OCI-LY7 (cell line): Measurements from ENCODE around the gene TUBGCP2. TPM values are rescaled to one million over a fixed set of nuclear protein-coding genes. Genes with fewer than 3 reads are reported as not detected.

Experiments
- BruUV-seq: library from RNA; stranded (reverse); fragments of 400-500 nt; replicated peaks from 2 replicates; lab custom pipeline; 2021; lab: Mats Ljungman, UMichigan
- CTCF ChIA-PET: fragments of 300-600 bp; sonication (Branson Sonifier 250); formaldehyde crosslinking; loops from one replicate; lab custom pipeline; 2022; ENCODE audit warnings: antibody characterized with exemption; ENCODE audit not compliant: unreplicated experiment; lab: Charles Lee
- POLR2A ChIA-PET: fragments of 300-600 bp; sonication (Branson Sonifier 250); formaldehyde crosslinking; loops from one replicate; lab custom pipeline; 2022; ENCODE audit warnings: antibody characterized with exemption; lab: Charles Lee
- DNase-seq: peaks from one replicate; pipeline ENCODE4 v3.0.0-alpha.2; 2015; ENCODE audit warnings: low spot score
- H2AFZ ChIP-seq: fragments of 200-600 bp; sonication (generic), shearing (Covaris generic); 2 replicates; pipeline ENCODE4 v1.6.1; 2014; ENCODE audit warnings: mild to moderate bottlenecking, antibody characterized with exemption, low read length, moderate library complexity
- H3K27ac ChIP-seq: fragments of 200-600 bp; sonication (generic); 2 replicates; pipeline ENCODE4 v1.5.1; 2014; ENCODE audit warnings: mixed run types, low read depth, mild to moderate bottlenecking, moderate library complexity, low read length, inconsistent platforms; ENCODE audit not compliant: poor library complexity, severe bottlenecking
- H3K36me3 ChIP-seq: fragments of 200-600 bp; sonication (generic); 2 replicates; pipeline ENCODE4 v1.6.1; 2014; ENCODE audit warnings: mild to moderate bottlenecking, antibody characterized with exemption, low read length, moderate library complexity, mixed read lengths; ENCODE audit not compliant: insufficient read depth
- H3K4me1 ChIP-seq: fragments of 200-600 bp; sonication (generic); 2 replicates; pipeline ENCODE4 v1.5.1; 2014; ENCODE audit warnings: mild to moderate bottlenecking, low read length; ENCODE audit not compliant: insufficient read depth, poor library complexity, severe bottlenecking
- H3K4me2 ChIP-seq: fragments of 200-600 bp; sonication (generic); 2 replicates; pipeline ENCODE4 v1.6.1; 2014; ENCODE audit warnings: mild to moderate bottlenecking, low read length
- H3K4me3 ChIP-seq: fragments of 200-600 bp; sonication (generic); 2 replicates; pipeline ENCODE4 v1.5.1; 2014; ENCODE audit warnings: mild to moderate bottlenecking, low read depth, low read length; ENCODE audit not compliant: poor library complexity, severe bottlenecking
- H3K79me2 ChIP-seq: fragments of 200-600 bp; sonication (generic); 2 replicates; pipeline ENCODE4 v1.6.1; 2016; ENCODE audit warnings: low read depth, mild to moderate bottlenecking, low read length, moderate library complexity, mixed read lengths; ENCODE audit not compliant: insufficient read depth
- H3K9me2 ChIP-seq: fragments of 200-600 bp; sonication (generic); 2 replicates; pipeline ENCODE4 v1.6.1; 2016; ENCODE audit warnings: mild to moderate bottlenecking, low read length, mixed read lengths; ENCODE audit not compliant: insufficient read depth
- H3K9me3 ChIP-seq: fragments of 200-600 bp; sonication (generic); 2 replicates; pipeline ENCODE4 v1.6.1; 2014; ENCODE audit warnings: mild to moderate bottlenecking, mixed run types, low read length, mixed read lengths
- H4K20me1 ChIP-seq: fragments of 200-600 bp; sonication (generic); 2 replicates; pipeline ENCODE4 v1.6.1; 2014; ENCODE audit warnings: mild to moderate bottlenecking, antibody characterized with exemption, low read length, moderate library complexity, mixed read lengths; ENCODE audit not compliant: insufficient read depth
- EZH2phosphoT487 ChIP-seq: fragments of 200-600 bp; sonication (generic); IDR thresholded peaks from 2 replicates; pipeline ENCODE4 v1.6.1; 2018; ENCODE audit warnings: low read depth, borderline replicate concordance, mild to moderate bottlenecking, mixed run types, antibody characterized with exemption, low read length, moderate library complexity, mixed read lengths
- intact Hi-C: fragments of 100-400 bp; cut with micrococcal nuclease; formaldehyde crosslinking; loops from one replicate; pipeline ENCODE4 v1.10.0; 2022; ENCODE audit not compliant: unreplicated experiment
- total RNA-seq, 2 experiments: library from RNA; depleted of rRNA in 1 of 2; stranded (reverse); fragments of >200 nt in 1 of 2; shearing (Covaris generic) in 1 of 2; gene quantifications; 2 replicates each; pipeline ENCODE4 v1.2.3, GENCODE V29; 2014 to 2022
- TF ChIP-seq, protein P1 (sequence below): fragments of 200-600 bp; sonication (generic); conservative IDR thresholded peaks from 2 replicates; pipeline ENCODE4 v1.5.1; 2014; ENCODE audit warnings: mild to moderate bottlenecking, antibody characterized with exemption, low read length, moderate library complexity, mixed read lengths

TUBGCP2 gene
- total RNA-seq, 2 experiments from 2014 or later: 40.5 to 56.1 TPM

DNA sequence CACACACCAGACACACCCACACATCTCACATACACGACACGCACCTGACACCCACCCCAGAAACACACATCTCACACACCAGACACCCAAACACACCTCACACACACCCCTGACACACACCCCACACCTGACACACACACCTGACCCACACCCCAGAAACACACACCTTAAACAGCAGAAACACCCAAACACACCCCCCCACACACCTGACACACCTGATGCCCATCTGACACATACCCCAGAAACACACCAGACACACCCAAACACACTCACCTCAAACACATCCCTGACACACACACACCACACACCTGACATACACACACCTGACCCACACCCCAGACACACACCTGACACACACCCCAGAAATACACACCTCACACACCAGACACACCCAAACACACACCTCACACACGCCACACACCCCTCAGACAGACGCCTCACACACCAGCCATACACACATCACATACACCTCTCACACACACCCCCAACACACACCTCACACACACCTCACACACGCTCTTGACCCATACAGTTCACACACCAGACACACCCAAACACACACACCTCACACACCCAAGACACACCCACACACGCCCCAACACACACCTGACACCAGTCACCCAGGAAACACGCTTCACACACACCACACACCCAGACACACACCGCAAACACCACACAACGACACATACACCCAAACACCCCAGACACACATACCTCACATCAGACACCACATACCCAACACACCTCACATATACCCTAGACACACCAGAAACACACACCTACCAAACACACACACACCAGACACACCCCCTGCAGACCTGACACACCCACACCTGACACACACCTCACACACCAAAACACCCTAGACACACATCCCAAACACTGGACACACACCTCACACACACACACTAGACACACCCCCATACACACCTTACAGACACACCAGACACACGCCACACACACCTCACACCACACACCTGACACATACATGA, 29.7 kb upstream of the TUBGCP2 start:
- H3K27ac ChIP-seq: no peak overlapping the region
- no peaks in the 10 kb centered on the region for H3K79me2 ChIP-seq
- intact Hi-C loops: no loop called here

DNA sequence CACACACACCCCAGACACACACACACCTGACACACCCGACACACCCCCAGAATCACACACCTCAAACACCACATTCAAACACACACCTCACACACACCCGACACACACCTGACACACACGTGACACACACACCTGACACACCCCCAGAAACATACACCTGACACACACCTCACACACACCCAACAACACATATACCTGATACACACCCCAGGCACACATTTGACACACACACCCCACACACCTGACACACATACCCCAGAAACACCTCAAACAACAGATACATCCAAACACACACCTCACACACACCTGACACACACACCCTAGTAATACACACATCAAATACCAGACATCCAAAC, 28.7 kb upstream of the TUBGCP2 start:
- no peaks in the 10 kb centered on the region for H3K9me2 ChIP-seq
- intact Hi-C loops: no loop called here
- no peak overlapping the region for H3K4me3 ChIP-seq
- no peaks in the 10 kb centered on the region for H3K36me3 ChIP-seq
- no peak overlapping the region for H3K4me2 ChIP-seq
- DNase-seq: no peak
- POLR2A ChIA-PET: no interaction called here
- no peak overlapping the region for H2AFZ ChIP-seq
- no peaks in the 10 kb centered on the region for H3K4me1 ChIP-seq
- TF ChIP-seq, protein P1, sequence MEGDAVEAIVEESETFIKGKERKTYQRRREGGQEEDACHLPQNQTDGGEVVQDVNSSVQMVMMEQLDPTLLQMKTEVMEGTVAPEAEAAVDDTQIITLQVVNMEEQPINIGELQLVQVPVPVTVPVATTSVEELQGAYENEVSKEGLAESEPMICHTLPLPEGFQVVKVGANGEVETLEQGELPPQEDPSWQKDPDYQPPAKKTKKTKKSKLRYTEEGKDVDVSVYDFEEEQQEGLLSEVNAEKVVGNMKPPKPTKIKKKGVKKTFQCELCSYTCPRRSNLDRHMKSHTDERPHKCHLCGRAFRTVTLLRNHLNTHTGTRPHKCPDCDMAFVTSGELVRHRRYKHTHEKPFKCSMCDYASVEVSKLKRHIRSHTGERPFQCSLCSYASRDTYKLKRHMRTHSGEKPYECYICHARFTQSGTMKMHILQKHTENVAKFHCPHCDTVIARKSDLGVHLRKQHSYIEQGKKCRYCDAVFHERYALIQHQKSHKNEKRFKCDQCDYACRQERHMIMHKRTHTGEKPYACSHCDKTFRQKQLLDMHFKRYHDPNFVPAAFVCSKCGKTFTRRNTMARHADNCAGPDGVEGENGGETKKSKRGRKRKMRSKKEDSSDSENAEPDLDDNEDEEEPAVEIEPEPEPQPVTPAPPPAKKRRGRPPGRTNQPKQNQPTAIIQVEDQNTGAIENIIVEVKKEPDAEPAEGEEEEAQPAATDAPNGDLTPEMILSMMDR: no peak
- no peak for TF ChIP-seq EZH2phosphoT487
- H3K27ac ChIP-seq: no peak overlapping the region
- H3K9me3 ChIP-seq: no peaks in the 10 kb centered on the region; the same call in 1 of the 2 replicates
- H4K20me1 ChIP-seq: no peaks in the 10 kb centered on the region
- no TSS peak for BruUV-seq
- CTCF ChIA-PET: no interaction called here
- H3K79me2 ChIP-seq: no peaks in the 10 kb centered on the region

More for the DNA sequence above, 29.7 kb upstream of the TUBGCP2 start:
- ChIA-PET POLR2A (no interaction called here), CTCF (no interaction called here)
- Histone ChIP-seq H3K4me2 (no peak overlapping the region), H3K4me3 (no peak overlapping the region), H2AFZ (no peak overlapping the region), H3K9me3 (no peaks in the 10 kb centered on the region; the same call in 1 of the 2 replicates), H3K36me3 (no peaks in the 10 kb centered on the region), H3K4me1 (no peaks in the 10 kb centered on the region), H3K9me2 (no peaks in the 10 kb centered on the region), H4K20me1 (no peaks in the 10 kb centered on the region)
- no peak for TF ChIP-seq EZH2phosphoT487
- TF ChIP-seq, protein P1: no peak
- no TSS peak for BruUV-seq
- DNase-seq: no peak
